HepG2 (cell line): ENCODE results near the gene FAM118A. TPM values are rescaled to one million over a fixed set of nuclear protein-coding genes. Genes with fewer than 3 reads are reported as not detected.

Source experiments
- ATAC-seq: fragments of 200-7000 bp; cut with Tn5 transposase; 3 replicates; pipeline ENCODE4 v1.9.1; 2020; ENCODE audit warnings: mild to moderate bottlenecking, moderate library complexity
- BruUV-seq: library from RNA; stranded (reverse); fragments of 400-500 nt; replicated peaks from 2 replicates; lab custom pipeline; 2021; lab: Mats Ljungman, UMichigan
- CTCF ChIA-PET: fragments of 300-600 bp; formaldehyde crosslinking; extraction: SDS; loops from one replicate; lab custom pipeline; 2021; ENCODE audit warnings: low total read pairs, inconsistent platforms, low intra/inter-chr PET ratio; lab: Yijun Ruan, JAX
- POLR2A ChIA-PET: fragments of 350-600 bp; sonication (Branson Sonifier 250); formaldehyde crosslinking; loops from one replicate; lab custom pipeline; 2020; ENCODE audit warnings: antibody characterized with exemption, inconsistent platforms; lab: Yijun Ruan, JAX
- DNase-seq: peaks from one replicate; pipeline ENCODE4 v3.0.0-alpha.2; 2015; ENCODE audit warnings: low spot score
- FAIRE-seq: peaks from 3 replicates; lab custom pipeline; 2011; peaks lifted over from hg19 to GRCh38; lab: Jason Lieb, UNC
- H2AFZ ChIP-seq: one replicate; pipeline ENCODE4 v1.6.1; 2011; ENCODE audit warnings: low read length, inconsistent platforms
- H3K27ac ChIP-seq: fragments of 300-600 bp; 3 replicates; pipeline ENCODE4 v1.8.0; 2011; ENCODE audit warnings: mixed run types, mild to moderate bottlenecking, mixed read lengths, low read length, inconsistent platforms; ENCODE audit not compliant: insufficient read depth; ENCODE audit errors: extremely low read length
- H3K27me3 ChIP-seq, 2 experiments: fragments of 200-600 bp in 1 of 2; 2 replicates in 1 of 2; 3 replicates in 1 of 2; pipeline versions ENCODE4 v1.6.0 to v1.8.0; 2011; ENCODE audit warnings: low read length in 2 of 2, mild to moderate bottlenecking in 2 of 2, moderate library complexity in 2 of 2, inconsistent platforms in 1 of 2; ENCODE audit not compliant: insufficient read depth in 2 of 2, control insufficient read depth in 1 of 2
- H3K36me3 ChIP-seq, 2 experiments: fragments of 200-600 bp in 1 of 2; replicated peaks in 1 of 2; 2 replicates in 1 of 2; 3 replicates in 1 of 2; pipeline versions ENCODE4 v1.5.1 to v1.8.0; 2011; ENCODE audit warnings: low read length in 2 of 2, inconsistent platforms in 1 of 2; ENCODE audit not compliant: insufficient read depth in 2 of 2, control insufficient read depth in 1 of 2
- H3K4me1 ChIP-seq: 2 replicates; pipeline ENCODE4 v1.5.1; 2012; ENCODE audit warnings: low read length, inconsistent platforms; ENCODE audit not compliant: insufficient read depth
- H3K4me2 ChIP-seq: 2 replicates; pipeline ENCODE4 v1.6.0; 2011; ENCODE audit warnings: low read depth, low read length, inconsistent platforms
- H3K4me3 ChIP-seq, 3 experiments: fragments of 200-600 bp in 1 of 3; sonication (generic), shearing (Covaris generic) in 1 of 3; replicated peaks in 1 of 3; 2 replicates each; pipeline ENCODE4 v1.5.1; 2011 to 2016; ENCODE audit warnings: low read length in 3 of 3, inconsistent platforms in 2 of 3, low read depth in 2 of 3, mild to moderate bottlenecking in 2 of 3, control low read depth in 1 of 3, mixed read lengths in 1 of 3; ENCODE audit not compliant: insufficient read depth in 1 of 3
- H3K79me2 ChIP-seq: one replicate; pipeline ENCODE4 v1.6.1; 2011; ENCODE audit warnings: low read length, inconsistent platforms; ENCODE audit not compliant: insufficient read depth
- H3K9ac ChIP-seq: 2 replicates; pipeline ENCODE4 v1.6.0; 2011; ENCODE audit warnings: mild to moderate bottlenecking, low read depth, low read length, inconsistent platforms; ENCODE audit not compliant: insufficient read depth
- H3K9me3 ChIP-seq: 2 replicates; pipeline ENCODE4 v1.5.1; 2012; ENCODE audit warnings: mild to moderate bottlenecking, low read length
- H4K20me1 ChIP-seq: 2 replicates; pipeline ENCODE4 v1.6.0; 2011; ENCODE audit warnings: inconsistent platforms, mild to moderate bottlenecking, low read length, moderate library complexity; ENCODE audit not compliant: insufficient read depth
- ISL2 ChIP-seq: sonication (generic); formaldehyde crosslinking; IDR thresholded peaks from 2 replicates; pipeline ENCODE4 v1.5.0; 2020; ENCODE audit warnings: missing genetic modification reagents
- RAD51 ChIP-seq: fragments of 450-650 bp; IDR thresholded peaks from 2 replicates; pipeline ENCODE4 v1.6.1; 2016; ENCODE audit warnings: borderline replicate concordance
- THAP11 ChIP-seq: IDR thresholded peaks from 2 replicates; pipeline ENCODE4 v1.6.1; 2016; ENCODE audit warnings: missing biosample characterization, missing genetic modification reagents
- YEATS4 ChIP-seq: sonication (generic); formaldehyde crosslinking; IDR thresholded peaks from 2 replicates; pipeline ENCODE4 v1.4.0; 2020; ENCODE audit warnings: missing genetic modification reagents, borderline replicate concordance
- ZBTB38 ChIP-seq: sonication (generic); formaldehyde crosslinking; IDR thresholded peaks from 2 replicates; pipeline ENCODE4 v1.5.1; 2020; ENCODE audit warnings: mild to moderate bottlenecking, missing genetic modification reagents
- ZKSCAN1 ChIP-seq: fragments of 150-350 bp; IDR thresholded peaks from 2 replicates; pipeline ENCODE4 v1.6.1; 2014; ENCODE audit warnings: low read length
- WGBS: methylation state at CpG from one replicate; pipeline ENCODE4 v1.1.6; 2017; ENCODE audit warnings: low lambda C conversion rate; 5-methylcytosine and 5-hydroxymethylcytosine counted together
- in situ Hi-C: cut with HindIII; loops from 2 replicates; pipeline ENCODE4 v1.10.0; 2017; ENCODE audit warnings: low pct_unique_long_range_greater_than_20kb; ENCODE audit not compliant: extremely low pct_ligation_motif_present
- intact Hi-C: fragments of 100-400 bp; cut with micrococcal nuclease; formaldehyde crosslinking; loops from one replicate; pipeline ENCODE4 v1.10.0; 2022; ENCODE audit not compliant: unreplicated experiment
- polyA plus RNA-seq, 8 experiments: library from polyadenylated mRNA; depleted of rRNA in 3 of 8; stranded (reverse) in 7 of 8; unstranded in 1 of 8; fragments of >200 nt; fragmentation: Illumina TruSeq in 4 of 8; extraction: Trizol in 4 of 8; gene quantifications; 2 replicates each; pipeline versions ENCODE4 v1.2.1 to v1.2.3, GENCODE V29; 2011 to 2016; ENCODE audit warnings: low read depth in 4 of 8, missing spikeins in 1 of 8, mixed read lengths in 1 of 8; ENCODE audit not compliant: insufficient read depth in 1 of 8
- total RNA-seq, 5 experiments: library from RNA; depleted of rRNA; stranded (reverse); fragments of >200 nt; fragmentation: Illumina TruSeq; extraction: Trizol; gene quantifications; 2 replicates each; pipeline ENCODE4 v1.2.3, GENCODE V29; 2016; ENCODE audit warnings: low read depth in 1 of 5
- TF ChIP-seq, protein P1 (sequence below): sonication (generic); formaldehyde crosslinking; IDR thresholded peaks from 2 replicates; pipeline ENCODE4 v1.5.1; 2020; ENCODE audit warnings: mild to moderate bottlenecking, missing genetic modification reagents, moderate library complexity
- TF ChIP-seq, protein P2 (sequence below): sonication (generic); formaldehyde crosslinking; IDR thresholded peaks from 2 replicates; pipeline ENCODE4 v1.5.1; 2020; ENCODE audit warnings: missing genetic modification reagents, mild to moderate bottlenecking, borderline replicate concordance
- TF ChIP-seq, protein P3 (sequence below): sonication (generic); formaldehyde crosslinking; IDR thresholded peaks from 2 replicates; pipeline ENCODE4 v1.5.0; 2020; ENCODE audit warnings: mild to moderate bottlenecking, low read depth, missing genetic modification reagents, borderline replicate concordance
- TF ChIP-seq, protein P4 (sequence below): sonication (generic); formaldehyde crosslinking; IDR thresholded peaks from 2 replicates; pipeline ENCODE4 v1.8.0; 2022; ENCODE audit warnings: missing genetic modification reagents, mild to moderate bottlenecking, borderline replicate concordance

The FAM118A gene
- total and polyA plus RNA-seq, 2 of the 13 experiments (the other 11 are each of a cell fraction or from before 2014, with no cell fraction given): 36.7 to 48.2 TPM

DNA sequence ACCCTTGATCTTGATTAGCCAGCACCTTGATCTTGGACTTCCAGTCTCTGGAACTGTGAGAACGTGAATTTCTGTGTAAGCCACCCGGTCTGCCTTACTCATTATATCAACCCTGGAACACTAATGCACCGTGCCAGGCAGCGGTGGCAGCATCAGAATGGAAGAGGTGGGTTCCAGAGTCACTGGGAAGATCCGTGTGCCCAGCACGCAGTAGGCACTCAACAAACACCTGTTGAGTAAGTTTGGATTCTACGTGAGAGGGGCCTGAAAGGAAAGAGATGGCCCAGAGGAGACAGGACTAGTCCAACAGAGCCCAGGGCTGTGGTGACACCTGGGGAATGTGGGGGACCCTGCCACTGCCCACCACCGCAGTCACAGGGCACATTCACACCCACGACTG lies 31.6 kb upstream of the FAM118A start:
- Histone ChIP-seq H2AFZ (no peak overlapping the region), H3K79me2 (no peaks in the 10 kb centered on the region), H3K27ac (peak overlapping the region; percentile 98), H3K4me1 (peaks cover 96% of the 10 kb centered on the region), H3K36me3 (no peaks in the 10 kb centered on the region), H4K20me1 (no peaks in the 10 kb centered on the region), H3K9ac (no peak overlapping the region; the same call in 1 of the 2 replicates), H3K9me3 (no peaks in the 10 kb centered on the region), H3K4me2 (no peak overlapping the region), H3K4me3 (no peak overlapping the region), H3K27me3 (no peaks in the 10 kb centered on the region)
- DNase-seq: no peak
- ChIA-PET CTCF (no interaction called here), POLR2A (no interaction called here)
- no peak for FAIRE-seq
- in situ Hi-C loops (no loop called here), intact Hi-C loops (loop anchor here (2.0 kb wide), 1 partner anchor 31 kb away; the partner anchor contains the start of gene FAM118A)
- ATAC-seq: no peak
- BruUV-seq: no TSS peak
- 92% methylated on average over 9 of the region's 9 CpGs for WGBS
- no peak for TF ChIP-seq ISL2
- TF ChIP-seq, protein P1, sequence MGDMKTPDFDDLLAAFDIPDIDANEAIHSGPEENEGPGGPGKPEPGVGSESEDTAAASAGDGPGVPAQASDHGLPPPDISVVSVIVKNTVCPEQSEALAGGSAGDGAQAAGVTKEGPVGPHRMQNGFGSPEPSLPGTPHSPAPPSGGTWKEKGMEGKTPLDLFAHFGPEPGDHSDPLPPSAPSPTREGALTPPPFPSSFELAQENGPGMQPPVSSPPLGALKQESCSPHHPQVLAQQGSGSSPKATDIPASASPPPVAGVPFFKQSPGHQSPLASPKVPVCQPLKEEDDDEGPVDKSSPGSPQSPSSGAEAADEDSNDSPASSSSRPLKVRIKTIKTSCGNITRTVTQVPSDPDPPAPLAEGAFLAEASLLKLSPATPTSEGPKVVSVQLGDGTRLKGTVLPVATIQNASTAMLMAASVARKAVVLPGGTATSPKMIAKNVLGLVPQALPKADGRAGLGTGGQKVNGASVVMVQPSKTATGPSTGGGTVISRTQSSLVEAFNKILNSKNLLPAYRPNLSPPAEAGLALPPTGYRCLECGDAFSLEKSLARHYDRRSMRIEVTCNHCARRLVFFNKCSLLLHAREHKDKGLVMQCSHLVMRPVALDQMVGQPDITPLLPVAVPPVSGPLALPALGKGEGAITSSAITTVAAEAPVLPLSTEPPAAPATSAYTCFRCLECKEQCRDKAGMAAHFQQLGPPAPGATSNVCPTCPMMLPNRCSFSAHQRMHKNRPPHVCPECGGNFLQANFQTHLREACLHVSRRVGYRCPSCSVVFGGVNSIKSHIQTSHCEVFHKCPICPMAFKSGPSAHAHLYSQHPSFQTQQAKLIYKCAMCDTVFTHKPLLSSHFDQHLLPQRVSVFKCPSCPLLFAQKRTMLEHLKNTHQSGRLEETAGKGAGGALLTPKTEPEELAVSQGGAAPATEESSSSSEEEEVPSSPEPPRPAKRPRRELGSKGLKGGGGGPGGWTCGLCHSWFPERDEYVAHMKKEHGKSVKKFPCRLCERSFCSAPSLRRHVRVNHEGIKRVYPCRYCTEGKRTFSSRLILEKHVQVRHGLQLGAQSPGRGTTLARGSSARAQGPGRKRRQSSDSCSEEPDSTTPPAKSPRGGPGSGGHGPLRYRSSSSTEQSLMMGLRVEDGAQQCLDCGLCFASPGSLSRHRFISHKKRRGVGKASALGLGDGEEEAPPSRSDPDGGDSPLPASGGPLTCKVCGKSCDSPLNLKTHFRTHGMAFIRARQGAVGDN: peak; percentile 39
- TF ChIP-seq, protein P2, sequence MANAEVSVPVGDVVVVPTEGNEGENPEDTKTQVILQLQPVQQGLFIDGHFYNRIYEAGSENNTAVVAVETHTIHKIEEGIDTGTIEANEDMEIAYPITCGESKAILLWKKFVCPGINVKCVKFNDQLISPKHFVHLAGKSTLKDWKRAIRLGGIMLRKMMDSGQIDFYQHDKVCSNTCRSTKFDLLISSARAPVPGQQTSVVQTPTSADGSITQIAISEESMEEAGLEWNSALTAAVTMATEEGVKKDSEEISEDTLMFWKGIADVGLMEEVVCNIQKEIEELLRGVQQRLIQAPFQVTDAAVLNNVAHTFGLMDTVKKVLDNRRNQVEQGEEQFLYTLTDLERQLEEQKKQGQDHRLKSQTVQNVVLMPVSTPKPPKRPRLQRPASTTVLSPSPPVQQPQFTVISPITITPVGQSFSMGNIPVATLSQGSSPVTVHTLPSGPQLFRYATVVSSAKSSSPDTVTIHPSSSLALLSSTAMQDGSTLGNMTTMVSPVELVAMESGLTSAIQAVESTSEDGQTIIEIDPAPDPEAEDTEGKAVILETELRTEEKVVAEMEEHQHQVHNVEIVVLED (CRISPR knock-in tag): no peak
- TF ChIP-seq THAP11 (CRISPR knock-in tag): no peak
- TF ChIP-seq YEATS4 (CRISPR knock-in tag): peak; percentile 15; the same call in 1 of the 2 replicates
- peak; percentile 12; the same call in 1 of the 2 replicates for TF ChIP-seq ZKSCAN1
- TF ChIP-seq, protein P3, sequence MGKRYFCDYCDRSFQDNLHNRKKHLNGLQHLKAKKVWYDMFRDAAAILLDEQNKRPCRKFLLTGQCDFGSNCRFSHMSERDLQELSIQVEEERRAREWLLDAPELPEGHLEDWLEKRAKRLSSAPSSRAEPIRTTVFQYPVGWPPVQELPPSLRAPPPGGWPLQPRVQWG: no peak
- TF ChIP-seq, protein P4, sequence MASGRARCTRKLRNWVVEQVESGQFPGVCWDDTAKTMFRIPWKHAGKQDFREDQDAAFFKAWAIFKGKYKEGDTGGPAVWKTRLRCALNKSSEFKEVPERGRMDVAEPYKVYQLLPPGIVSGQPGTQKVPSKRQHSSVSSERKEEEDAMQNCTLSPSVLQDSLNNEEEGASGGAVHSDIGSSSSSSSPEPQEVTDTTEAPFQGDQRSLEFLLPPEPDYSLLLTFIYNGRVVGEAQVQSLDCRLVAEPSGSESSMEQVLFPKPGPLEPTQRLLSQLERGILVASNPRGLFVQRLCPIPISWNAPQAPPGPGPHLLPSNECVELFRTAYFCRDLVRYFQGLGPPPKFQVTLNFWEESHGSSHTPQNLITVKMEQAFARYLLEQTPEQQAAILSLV (CRISPR knock-in tag): no peak
- no peak for TF ChIP-seq RAD51
- TF ChIP-seq ZBTB38 (CRISPR knock-in tag): peak; percentile 58; the same call in 1 of the 2 replicates
